HCT116 (cell line): Measurements from ENCODE around the gene GALK1. TPM values are rescaled to one million over a fixed set of nuclear protein-coding genes. Genes with fewer than 3 reads are reported as not detected.

Source experiments
- ATAC-seq: fragments of 200-7000 bp; cut with Tn5 transposase; 2 replicates; pipeline ENCODE4 v1.9.1; 2020; ENCODE audit warnings: mild to moderate bottlenecking, moderate library complexity
- BruUV-seq: library from RNA; stranded (reverse); fragments of 400-500 nt; replicated peaks from 2 replicates; lab custom pipeline; 2021; lab: Mats Ljungman, UMichigan
- CTCF ChIA-PET: fragments of 300-600 bp; sonication (Branson Sonifier 250); formaldehyde crosslinking; loops from one replicate; lab custom pipeline; 2021; ENCODE audit warnings: antibody characterized with exemption; lab: Charles Lee
- POLR2A ChIA-PET: fragments of 300-600, 350-600 bp; sonication (Branson Sonifier 250); formaldehyde crosslinking; loops from one replicate; lab custom pipeline; 2021; ENCODE audit warnings: antibody characterized with exemption; lab: Charles Lee
- RAD21 ChIA-PET, 2 experiments: fragments of 300-600 bp; sonication (Branson Sonifier 250); formaldehyde crosslinking; loops; one replicate each; lab custom pipeline; 2023; ENCODE audit warnings: low total read pairs in 2 of 2; ENCODE audit not compliant: uncharacterized antibody in 2 of 2, unreplicated experiment in 2 of 2, low non-redundant PET in 1 of 2; lab: Charles Lee
- DNase-seq: peaks from one replicate; pipeline ENCODE4 v3.0.0-alpha.2; 2010; ENCODE audit warnings: low read depth, low spot score
- H2AFZ ChIP-seq: fragments of 200-600 bp; shearing (Covaris generic), sonication (generic); 2 replicates; pipeline ENCODE4 v1.6.1; 2017; ENCODE audit warnings: low read depth, mixed run types, mixed read lengths, antibody characterized with exemption, low read length; ENCODE audit not compliant: poor library complexity, severe bottlenecking
- H3K27ac ChIP-seq: 2 replicates; pipeline ENCODE4 v1.5.1; 2012; ENCODE audit warnings: low read depth, low read length
- H3K27me3 ChIP-seq: fragments of 200-600 bp; sonication (generic); 2 replicates; pipeline ENCODE4 v1.6.1; 2016; ENCODE audit warnings: mixed run types, low read length, mixed read lengths; ENCODE audit not compliant: insufficient read depth
- H3K36me3 ChIP-seq, 2 experiments: fragments of 200-500 bp in 1 of 2; fragments of 200-600 bp in 1 of 2; sonication (Bioruptor generic) in 1 of 2; sonication (generic) in 1 of 2; 2 replicates each; pipeline versions ENCODE4 v1.5.1 to v1.6.1; 2014 to 2016; ENCODE audit warnings: low read length in 2 of 2, inconsistent platforms in 1 of 2, mixed read lengths in 1 of 2, mixed run types in 1 of 2; ENCODE audit not compliant: insufficient read depth in 2 of 2, control insufficient read depth in 1 of 2
- H3K4me1 ChIP-seq, 2 experiments: fragments of 200-600 bp in 1 of 2; sonication (generic) in 1 of 2; 2 replicates each; pipeline versions ENCODE4 v1.5.1 to v1.6.1; 2012 to 2017; ENCODE audit warnings: low read length in 2 of 2, inconsistent platforms in 1 of 2, mild to moderate bottlenecking in 1 of 2, mixed read lengths in 1 of 2, mixed run types in 1 of 2, moderate library complexity in 1 of 2; ENCODE audit not compliant: insufficient read depth in 2 of 2, control insufficient read depth in 1 of 2
- H3K4me2 ChIP-seq: fragments of 200-600 bp; sonication (generic); 2 replicates; pipeline ENCODE4 v1.6.1; 2017; ENCODE audit warnings: mixed run types, low read length, mixed read lengths
- H3K4me3 ChIP-seq, 2 experiments: fragments of 200-600 bp in 1 of 2; sonication (generic) in 1 of 2; replicated peaks in 1 of 2; 2 replicates each; pipeline ENCODE4 v1.5.1; 2011 to 2016; ENCODE audit warnings: low read length in 2 of 2, control low read depth in 1 of 2, low read depth in 1 of 2, mild to moderate bottlenecking in 1 of 2, mixed read lengths in 1 of 2, mixed run types in 1 of 2
- H3K79me2 ChIP-seq: fragments of 200-600 bp; sonication (generic); 2 replicates; pipeline ENCODE4 v1.6.1; 2017; ENCODE audit warnings: mild to moderate bottlenecking, mixed run types, low read length, moderate library complexity, mixed read lengths; ENCODE audit not compliant: insufficient read depth
- H3K9ac ChIP-seq: fragments of 200-600 bp; sonication (generic); 2 replicates; pipeline ENCODE4 v1.6.1; 2016; ENCODE audit warnings: low read length, mixed read lengths
- H3K9me2 ChIP-seq: fragments of 200-600 bp; sonication (generic), shearing (Covaris generic); 2 replicates; pipeline ENCODE4 v1.6.1; 2017; ENCODE audit warnings: mixed run types, mild to moderate bottlenecking, moderate library complexity; ENCODE audit not compliant: insufficient read depth
- H3K9me3 ChIP-seq, 2 experiments: fragments of 200-500 bp in 1 of 2; fragments of 200-600 bp in 1 of 2; sonication (Bioruptor generic) in 1 of 2; sonication (generic) in 1 of 2; 2 replicates each; pipeline ENCODE4 v1.6.1; 2014 to 2017; ENCODE audit warnings: low read length in 2 of 2, mixed read lengths in 2 of 2, inconsistent platforms in 1 of 2, low read depth in 1 of 2, mild to moderate bottlenecking in 1 of 2, mixed run types in 1 of 2, moderate library complexity in 1 of 2; ENCODE audit not compliant: control insufficient read depth in 1 of 2, insufficient read depth in 1 of 2
- H4K20me1 ChIP-seq: fragments of 200-600 bp; sonication (generic), shearing (Covaris generic); 2 replicates; pipeline ENCODE4 v1.6.1; 2017; ENCODE audit warnings: mixed run types, mild to moderate bottlenecking, moderate library complexity; ENCODE audit not compliant: insufficient read depth
- POLR2A ChIP-seq: IDR thresholded peaks from 2 replicates; pipeline ENCODE4 v1.7.0; 2011; ENCODE audit warnings: borderline replicate concordance; ENCODE audit not compliant: insufficient read depth, insufficient read length; ENCODE audit errors: extremely low read depth
- POLR2AphosphoS5 ChIP-seq: IDR thresholded peaks from 2 replicates; pipeline ENCODE4 v1.6.1; 2011; ENCODE audit warnings: mild to moderate bottlenecking, low read depth, low read length, moderate library complexity
- intact Hi-C: fragments of 100-400 bp; cut with micrococcal nuclease; formaldehyde crosslinking; loops from 2 replicates; pipeline ENCODE4 v1.10.0; 2022
- total RNA-seq: library from RNA; stranded (reverse); gene quantifications from one replicate; pipeline ENCODE4 v1.2.1, GENCODE V29; 2021; ENCODE audit not compliant: unreplicated experiment
- TF ChIP-seq, protein P1 (sequence below): IDR thresholded peaks from 2 replicates; pipeline ENCODE4 v1.6.1; 2011; ENCODE audit warnings: mild to moderate bottlenecking, low read length, moderate library complexity; ENCODE audit not compliant: insufficient replicate concordance; ENCODE audit errors: extremely low read depth

The GALK1 gene
- total RNA-seq, 1 experiment from 2014 or later, result 57.8 TPM

DNA sequence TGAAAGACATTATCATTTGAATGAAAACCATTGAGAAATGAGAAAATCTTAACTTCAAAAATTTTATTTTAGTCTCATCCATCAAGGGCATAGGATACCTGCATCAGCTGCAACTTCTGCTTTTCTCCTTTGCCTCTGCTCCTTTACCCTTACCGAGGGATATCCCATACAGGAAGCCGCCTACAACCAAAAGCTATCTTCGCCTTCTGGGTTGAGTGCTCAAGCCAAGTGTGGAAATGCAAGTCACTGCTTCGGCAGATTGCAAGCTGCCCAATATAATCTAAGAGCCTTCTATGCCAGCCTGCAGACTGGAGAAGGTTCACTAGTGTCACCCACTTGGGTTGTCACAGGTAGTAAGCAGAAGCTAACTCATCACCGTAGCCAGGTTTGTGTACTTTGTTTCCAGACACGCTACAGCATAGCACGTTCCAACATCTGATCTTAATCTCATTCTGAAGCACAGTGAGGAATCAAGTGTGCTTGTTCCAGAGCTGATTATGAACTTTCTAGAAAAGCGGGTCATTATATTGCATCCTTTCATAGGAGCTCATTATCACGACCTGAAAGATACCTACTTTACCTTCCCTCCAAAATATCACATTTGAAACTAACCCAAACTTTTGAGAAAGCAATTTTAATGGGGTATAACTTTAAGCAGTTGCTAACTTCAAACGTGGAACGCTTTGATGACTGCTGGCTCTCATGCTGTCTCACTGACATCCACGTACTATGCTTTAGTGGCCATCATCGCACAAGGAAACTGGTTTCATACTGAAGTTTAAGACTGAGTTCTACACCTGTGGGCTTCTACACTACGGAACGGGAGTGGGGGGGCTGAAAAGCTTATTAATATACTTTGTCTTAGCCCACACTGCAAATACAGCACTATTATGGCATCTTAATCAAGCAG lies 11.6 kb upstream of the GALK1 start:
- Histone ChIP-seq H3K27ac (no peak overlapping the region; the same call in 1 of the 2 replicates), H3K9ac (no peak overlapping the region), H3K79me2 (peaks cover 27% of the 10 kb centered on the region), H3K36me3 (peaks cover 16 to 33% of the 10 kb centered on the region in 2 experiments), H3K4me1 (peaks cover 21 to 56% of the 10 kb centered on the region in 2 experiments), H4K20me1 (peaks cover 31% of the 10 kb centered on the region), H3K4me3 (no peak overlapping the region), H3K4me2 (no peak overlapping the region), H3K9me2 (no peaks in the 10 kb centered on the region), H2AFZ (no peak overlapping the region), H3K27me3 (no peaks in the 10 kb centered on the region), H3K9me3 (no peaks in the 10 kb centered on the region)
- TF ChIP-seq, protein P1, sequence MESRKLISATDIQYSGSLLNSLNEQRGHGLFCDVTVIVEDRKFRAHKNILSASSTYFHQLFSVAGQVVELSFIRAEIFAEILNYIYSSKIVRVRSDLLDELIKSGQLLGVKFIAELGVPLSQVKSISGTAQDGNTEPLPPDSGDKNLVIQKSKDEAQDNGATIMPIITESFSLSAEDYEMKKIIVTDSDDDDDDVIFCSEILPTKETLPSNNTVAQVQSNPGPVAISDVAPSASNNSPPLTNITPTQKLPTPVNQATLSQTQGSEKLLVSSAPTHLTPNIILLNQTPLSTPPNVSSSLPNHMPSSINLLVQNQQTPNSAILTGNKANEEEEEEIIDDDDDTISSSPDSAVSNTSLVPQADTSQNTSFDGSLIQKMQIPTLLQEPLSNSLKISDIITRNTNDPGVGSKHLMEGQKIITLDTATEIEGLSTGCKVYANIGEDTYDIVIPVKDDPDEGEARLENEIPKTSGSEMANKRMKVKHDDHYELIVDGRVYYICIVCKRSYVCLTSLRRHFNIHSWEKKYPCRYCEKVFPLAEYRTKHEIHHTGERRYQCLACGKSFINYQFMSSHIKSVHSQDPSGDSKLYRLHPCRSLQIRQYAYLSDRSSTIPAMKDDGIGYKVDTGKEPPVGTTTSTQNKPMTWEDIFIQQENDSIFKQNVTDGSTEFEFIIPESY, result no peak
- TF ChIP-seq POLR2AphosphoS5, result peak; percentile 82
- TF ChIP-seq POLR2A, result peak; percentile 45
- CTCF ChIA-PET, result interaction anchor here (0.8 to 1.8 kb wide), 6 partner anchors 11 to 260 kb away, joined by 3 to 6 read pairs (median 4); partner anchors contain the start of genes GALK1 and TSEN54
- intact Hi-C loops, result loop anchor here (5.0 kb wide), 1 partner anchor 101 kb away; the partner anchor contains the start of gene TRIM47
- POLR2A ChIA-PET, result interaction anchor here (0.8 to 5.1 kb wide), 17 partner anchors 9 to 513 kb away, joined by 3 to 83 read pairs (median 5); partner anchors contain the start of genes ACOX1, GALK1, TEN1 and WBP2
- RAD21 ChIA-PET, result interaction anchor here in 1 of 2 experiments (1.1 kb wide), 1 partner anchor 69 kb away, joined by 4 read pairs; no protein-coding TSS in a partner anchor
- no peak for DNase-seq
- BruUV-seq, result no TSS peak
- no peak for ATAC-seq
